HepG2 (cell line): ENCODE data around the gene REELD1. TPM values are rescaled to one million over a fixed set of nuclear protein-coding genes. Genes with fewer than 3 reads are reported as not detected.

ENCODE experiments used
- ATAC-seq: fragments of 200-7000 bp; cut with Tn5 transposase; 3 replicates; pipeline ENCODE4 v1.9.1; 2020; ENCODE audit warnings: mild to moderate bottlenecking, moderate library complexity
- BruUV-seq: library from RNA; stranded (reverse); fragments of 400-500 nt; replicated peaks from 2 replicates; lab custom pipeline; 2021; lab: Mats Ljungman, UMichigan
- CTCF ChIA-PET: fragments of 300-600 bp; formaldehyde crosslinking; extraction: SDS; loops from one replicate; lab custom pipeline; 2021; ENCODE audit warnings: low total read pairs, inconsistent platforms, low intra/inter-chr PET ratio; lab: Yijun Ruan, JAX
- POLR2A ChIA-PET: fragments of 350-600 bp; sonication (Branson Sonifier 250); formaldehyde crosslinking; loops from one replicate; lab custom pipeline; 2020; ENCODE audit warnings: antibody characterized with exemption, inconsistent platforms; lab: Yijun Ruan, JAX
- DNase-seq: peaks from one replicate; pipeline ENCODE4 v3.0.0-alpha.2; 2015; ENCODE audit warnings: low spot score
- FAIRE-seq: peaks from 3 replicates; lab custom pipeline; 2011; peaks lifted over from hg19 to GRCh38; lab: Jason Lieb, UNC
- H2AFZ ChIP-seq: one replicate; pipeline ENCODE4 v1.6.1; 2011; ENCODE audit warnings: low read length, inconsistent platforms
- H3K27ac ChIP-seq: fragments of 300-600 bp; 3 replicates; pipeline ENCODE4 v1.8.0; 2011; ENCODE audit warnings: mixed run types, mild to moderate bottlenecking, mixed read lengths, low read length, inconsistent platforms; ENCODE audit not compliant: insufficient read depth; ENCODE audit errors: extremely low read length
- H3K27me3 ChIP-seq, 2 experiments: fragments of 200-600 bp in 1 of 2; 2 replicates in 1 of 2; 3 replicates in 1 of 2; pipeline versions ENCODE4 v1.6.0 to v1.8.0; 2011; ENCODE audit warnings: low read length in 2 of 2, mild to moderate bottlenecking in 2 of 2, moderate library complexity in 2 of 2, inconsistent platforms in 1 of 2; ENCODE audit not compliant: insufficient read depth in 2 of 2, control insufficient read depth in 1 of 2
- H3K36me3 ChIP-seq, 2 experiments: fragments of 200-600 bp in 1 of 2; replicated peaks in 1 of 2; 2 replicates in 1 of 2; 3 replicates in 1 of 2; pipeline versions ENCODE4 v1.5.1 to v1.8.0; 2011; ENCODE audit warnings: low read length in 2 of 2, inconsistent platforms in 1 of 2; ENCODE audit not compliant: insufficient read depth in 2 of 2, control insufficient read depth in 1 of 2
- H3K4me1 ChIP-seq: 2 replicates; pipeline ENCODE4 v1.5.1; 2012; ENCODE audit warnings: low read length, inconsistent platforms; ENCODE audit not compliant: insufficient read depth
- H3K4me2 ChIP-seq: 2 replicates; pipeline ENCODE4 v1.6.0; 2011; ENCODE audit warnings: low read depth, low read length, inconsistent platforms
- H3K4me3 ChIP-seq, 3 experiments: fragments of 200-600 bp in 1 of 3; sonication (generic), shearing (Covaris generic) in 1 of 3; replicated peaks in 1 of 3; 2 replicates each; pipeline ENCODE4 v1.5.1; 2011 to 2016; ENCODE audit warnings: low read length in 3 of 3, inconsistent platforms in 2 of 3, low read depth in 2 of 3, mild to moderate bottlenecking in 2 of 3, control low read depth in 1 of 3, mixed read lengths in 1 of 3; ENCODE audit not compliant: insufficient read depth in 1 of 3
- H3K79me2 ChIP-seq: one replicate; pipeline ENCODE4 v1.6.1; 2011; ENCODE audit warnings: low read length, inconsistent platforms; ENCODE audit not compliant: insufficient read depth
- H3K9ac ChIP-seq: 2 replicates; pipeline ENCODE4 v1.6.0; 2011; ENCODE audit warnings: mild to moderate bottlenecking, low read depth, low read length, inconsistent platforms; ENCODE audit not compliant: insufficient read depth
- H3K9me3 ChIP-seq: 2 replicates; pipeline ENCODE4 v1.5.1; 2012; ENCODE audit warnings: mild to moderate bottlenecking, low read length
- H4K20me1 ChIP-seq: 2 replicates; pipeline ENCODE4 v1.6.0; 2011; ENCODE audit warnings: inconsistent platforms, mild to moderate bottlenecking, low read length, moderate library complexity; ENCODE audit not compliant: insufficient read depth
- ELF3 ChIP-seq: IDR thresholded peaks from 2 replicates; pipeline ENCODE4 v1.6.1; 2016; ENCODE audit warnings: missing genetic modification reagents, missing compliant biosample characterization
- FOXO1 ChIP-seq: sonication (generic); formaldehyde crosslinking; IDR thresholded peaks from 2 replicates; pipeline ENCODE4 v1.4.0; 2020; ENCODE audit warnings: missing genetic modification reagents
- HMG20B ChIP-seq: conservative IDR thresholded peaks from 2 replicates; pipeline ENCODE4 v1.6.1; 2016; ENCODE audit warnings: missing genetic modification reagents, missing compliant biosample characterization
- MLLT10 ChIP-seq: sonication (generic); formaldehyde crosslinking; IDR thresholded peaks from 2 replicates; pipeline ENCODE4 v1.4.0; 2020; ENCODE audit warnings: missing genetic modification reagents
- NFYC ChIP-seq: IDR thresholded peaks from 2 replicates; pipeline ENCODE4 v1.6.1; 2016; ENCODE audit warnings: missing genetic modification reagents, missing compliant biosample characterization
- POGZ ChIP-seq: sonication (generic); formaldehyde crosslinking; IDR thresholded peaks from 2 replicates; pipeline ENCODE4 v1.4.0; 2020; ENCODE audit warnings: mild to moderate bottlenecking, missing genetic modification reagents
- RXRA ChIP-seq: sonication (generic); formaldehyde crosslinking; IDR thresholded peaks from 2 replicates; pipeline ENCODE4 v1.5.1; 2020; ENCODE audit warnings: missing genetic modification reagents
- SIX1 ChIP-seq: sonication (generic); formaldehyde crosslinking; IDR thresholded peaks from 2 replicates; pipeline ENCODE4 v1.4.0; 2020; ENCODE audit warnings: missing genetic modification reagents, borderline replicate concordance
- TARDBP ChIP-seq: sonication (generic); formaldehyde crosslinking; IDR thresholded peaks from 2 replicates; pipeline ENCODE4 v1.8.0; 2022; ENCODE audit warnings: mild to moderate bottlenecking, missing genetic modification reagents
- TBP ChIP-seq: sonication (generic); formaldehyde crosslinking; IDR thresholded peaks from 2 replicates; pipeline ENCODE4 v1.5.0; 2020; ENCODE audit warnings: missing genetic modification reagents
- TERF1 ChIP-seq: sonication (generic); formaldehyde crosslinking; IDR thresholded peaks from 2 replicates; pipeline ENCODE4 v1.8.0; 2022; ENCODE audit warnings: mild to moderate bottlenecking, missing genetic modification reagents, moderate library complexity
- USF2 ChIP-seq, 2 experiments: sonication (generic) in 1 of 2; formaldehyde crosslinking in 1 of 2; IDR thresholded peaks; 2 replicates each; pipeline versions ENCODE4 v1.5.1 to v1.6.1; 2011 to 2020; ENCODE audit warnings: borderline replicate concordance in 1 of 2, low read depth in 1 of 2, low read length in 1 of 2, mild to moderate bottlenecking in 1 of 2, missing genetic modification reagents in 1 of 2, moderate library complexity in 1 of 2
- ZBTB42 ChIP-seq: sonication (generic); formaldehyde crosslinking; IDR thresholded peaks from 2 replicates; pipeline ENCODE4 v1.5.0; 2020; ENCODE audit warnings: mild to moderate bottlenecking, missing genetic modification reagents
- ZKSCAN1 ChIP-seq: fragments of 150-350 bp; IDR thresholded peaks from 2 replicates; pipeline ENCODE4 v1.6.1; 2014; ENCODE audit warnings: low read length
- ZNF225 ChIP-seq: sonication (generic); formaldehyde crosslinking; IDR thresholded peaks from 2 replicates; pipeline ENCODE4 v1.4.0; 2020; ENCODE audit warnings: mild to moderate bottlenecking, missing genetic modification reagents
- ZNF598 ChIP-seq: sonication (generic); formaldehyde crosslinking; IDR thresholded peaks from 2 replicates; pipeline ENCODE4 v1.5.1; 2020; ENCODE audit warnings: mild to moderate bottlenecking, missing genetic modification reagents, borderline replicate concordance
- ZNF616 ChIP-seq: sonication (generic); formaldehyde crosslinking; IDR thresholded peaks from 2 replicates; pipeline ENCODE4 v1.5.0; 2020; ENCODE audit warnings: low read depth, mild to moderate bottlenecking, missing genetic modification reagents
- ZNF691 ChIP-seq: sonication (generic); formaldehyde crosslinking; IDR thresholded peaks from 2 replicates; pipeline ENCODE4 v1.4.0; 2020; ENCODE audit warnings: missing genetic modification reagents, low read depth, mild to moderate bottlenecking, borderline replicate concordance
- ZNF766 ChIP-seq: sonication (generic); formaldehyde crosslinking; IDR thresholded peaks from 2 replicates; pipeline ENCODE4 v1.5.0; 2020; ENCODE audit warnings: missing genetic modification reagents, borderline replicate concordance
- ZXDC ChIP-seq: sonication (generic); formaldehyde crosslinking; IDR thresholded peaks from 2 replicates; pipeline ENCODE4 v1.5.0; 2020; ENCODE audit warnings: mild to moderate bottlenecking, missing genetic modification reagents
- WGBS: methylation state at CpG from one replicate; pipeline ENCODE4 v1.1.6; 2017; ENCODE audit warnings: low lambda C conversion rate; 5-methylcytosine and 5-hydroxymethylcytosine counted together
- in situ Hi-C: cut with HindIII; loops from 2 replicates; pipeline ENCODE4 v1.10.0; 2017; ENCODE audit warnings: low pct_unique_long_range_greater_than_20kb; ENCODE audit not compliant: extremely low pct_ligation_motif_present
- intact Hi-C: fragments of 100-400 bp; cut with micrococcal nuclease; formaldehyde crosslinking; loops from one replicate; pipeline ENCODE4 v1.10.0; 2022; ENCODE audit not compliant: unreplicated experiment
- polyA plus RNA-seq, 8 experiments: library from polyadenylated mRNA; depleted of rRNA in 3 of 8; stranded (reverse) in 7 of 8; unstranded in 1 of 8; fragments of >200 nt; fragmentation: Illumina TruSeq in 4 of 8; extraction: Trizol in 4 of 8; gene quantifications; 2 replicates each; pipeline versions ENCODE4 v1.2.1 to v1.2.3, GENCODE V29; 2011 to 2016; ENCODE audit warnings: low read depth in 4 of 8, missing spikeins in 1 of 8, mixed read lengths in 1 of 8; ENCODE audit not compliant: insufficient read depth in 1 of 8
- total RNA-seq, 5 experiments: library from RNA; depleted of rRNA; stranded (reverse); fragments of >200 nt; fragmentation: Illumina TruSeq; extraction: Trizol; gene quantifications; 2 replicates each; pipeline ENCODE4 v1.2.3, GENCODE V29; 2016; ENCODE audit warnings: low read depth in 1 of 5

REELD1 gene
- total and polyA plus RNA-seq, 2 of the 13 experiments (the other 11 are each of a cell fraction or from before 2014, with no cell fraction given), result 0.04 to 0.26 TPM

DNA sequence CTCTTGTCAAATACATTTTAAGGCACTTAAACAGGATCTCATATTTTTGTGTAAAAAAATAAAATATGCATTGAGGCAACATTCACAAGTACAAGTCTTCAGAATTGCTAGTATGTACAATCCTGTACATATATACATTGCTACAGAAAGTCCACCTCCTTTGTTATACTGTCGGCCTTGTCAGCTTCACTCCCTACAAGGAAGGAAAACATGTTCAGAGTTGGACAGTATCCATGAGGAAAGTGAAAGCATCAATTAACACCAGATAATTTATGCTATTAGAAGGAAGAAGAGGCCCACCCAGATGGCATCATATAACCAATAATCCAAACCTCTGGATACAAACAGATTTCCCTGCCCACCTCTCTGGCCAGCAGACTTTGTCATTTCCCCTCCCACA lies 42.0 kb downstream of the REELD1 start:
- no TSS peak for BruUV-seq
- CTCF ChIA-PET, result no interaction called here

More for the DNA sequence above, 42.0 kb downstream of the REELD1 start:
- Histone ChIP-seq H3K4me1 (peaks cover 6% of the 10 kb centered on the region), H3K4me2 (no peak overlapping the region), H3K27ac (no peak overlapping the region), H2AFZ (no peak overlapping the region), H3K36me3 (peaks cover 0 to 3% of the 10 kb centered on the region in 2 experiments; a peak in 1 of 5 replicates), H3K9ac (no peak overlapping the region), H4K20me1 (no peaks in the 10 kb centered on the region), H3K79me2 (no peaks in the 10 kb centered on the region), H3K27me3 (no peaks in the 10 kb centered on the region), H3K9me3 (no peaks in the 10 kb centered on the region), H3K4me3 (no peak overlapping the region)
- no peak for FAIRE-seq
- POLR2A ChIA-PET, result no interaction called here
- intact Hi-C loops, result no loop called here
- WGBS, result 100% methylated on average over 1 of the region's 1 CpG
- no peak for DNase-seq
- TF ChIP-seq USF2 (IDR thresholded peaks at IDR 0.05; ENCODE audit: low read depth, low read length) (no peak), USF2 (CRISPR knock-in tag; IDR thresholded peaks at IDR 0.05; ENCODE audit: borderline replicate concordance) (no peak), MLLT10 (CRISPR knock-in tag) (no peak), FOXO1 (CRISPR knock-in tag) (no peak), HMG20B (CRISPR knock-in tag) (no peak), RXRA (CRISPR knock-in tag) (no peak), ZNF616 (CRISPR knock-in tag) (no peak), NFYC (CRISPR knock-in tag) (no peak), ZNF225 (no peak), TARDBP (CRISPR knock-in tag) (no peak), TERF1 (CRISPR knock-in tag) (no peak), TBP (CRISPR knock-in tag) (no peak), ZNF766 (CRISPR knock-in tag) (no peak), ZNF598 (CRISPR knock-in tag) (no peak), ZNF691 (no peak), SIX1 (CRISPR knock-in tag) (no peak), POGZ (CRISPR knock-in tag) (no peak), ZKSCAN1 (no peak), ZBTB42 (CRISPR knock-in tag) (no peak), ZXDC (CRISPR knock-in tag) (no peak), ELF3 (no peak)
- in situ Hi-C loops, result no loop called here
- ATAC-seq, result no peak
